HG03460 (cell line): ENCODE measurements around the gene PFKFB4.

ENCODE experiments used
- ATAC-seq: cut with Tn5 transposase; IDR thresholded peaks from one replicate; pipeline ENCODE4 v1.9.1; 2021; ENCODE audit not compliant: unreplicated experiment

Gene PFKFB4

GRCh38 chr3:48556796-48557626 lies at the start of gene PFKFB4:
TSS of gene PFKFB4 (minus strand) at chr3:48556803. CDS start at chr3:48556777, 26 bp downstream.
- peak; percentile 81 for ATAC-seq

GRCh38 chr3:48601622-48601994 lies 45.0 kb upstream of the PFKFB4 start:
- no peak for ATAC-seq

- no peak for ATAC-seq
Measured at GRCh38 chr3:48600711-48601621, 44.4 kb upstream of the PFKFB4 start.

- no peak for ATAC-seq
Measured at GRCh38 chr3:48599509-48600285, 43.1 kb upstream of the PFKFB4 start.

- ATAC-seq: no peak
Measured at GRCh38 chr3:48599077-48599501, 42.5 kb upstream of the PFKFB4 start.

- no peak for ATAC-seq
Measured at GRCh38 chr3:48598323-48599076, 41.9 kb upstream of the PFKFB4 start.

- no peak for ATAC-seq
Measured at GRCh38 chr3:48597408-48597800, 40.8 kb upstream of the PFKFB4 start.

- ATAC-seq: no peak
Measured at GRCh38 chr3:48596676-48597407, 40.2 kb upstream of the PFKFB4 start.

- ATAC-seq: no peak
Measured at GRCh38 chr3:48596157-48596556, 39.6 kb upstream of the PFKFB4 start.

- no peak for ATAC-seq
Measured at GRCh38 chr3:48595526-48596121, 39.0 kb upstream of the PFKFB4 start.

GRCh38 chr3:48595075-48595525 lies 38.5 kb upstream of the PFKFB4 start, which contains the start of gene COL7A1:
TSS of gene COL7A1 (minus strand) at chr3:48595329. CDS start at chr3:48595159, 170 bp downstream.
- ATAC-seq: no peak

GRCh38 chr3:48594417-48595049 lies 37.9 kb upstream of the PFKFB4 start:
- no peak for ATAC-seq

GRCh38 chr3:48593337-48593736 lies 36.7 kb upstream of the PFKFB4 start:
- no peak for ATAC-seq

- no peak for ATAC-seq
Measured at GRCh38 chr3:48592519-48593087, 36.0 kb upstream of the PFKFB4 start.

GRCh38 chr3:48591886-48592518 lies 35.4 kb upstream of the PFKFB4 start:
- no peak for ATAC-seq

- ATAC-seq: no peak
Measured at GRCh38 chr3:48591436-48591835, 34.8 kb upstream of the PFKFB4 start.

GRCh38 chr3:48588230-48588629 lies 31.6 kb upstream of the PFKFB4 start:
- no peak for ATAC-seq

- no peak for ATAC-seq
Measured at GRCh38 chr3:48587686-48588085, 31.1 kb upstream of the PFKFB4 start.
